Islet of Langerhans (tissue), 1 donor: ENCODE results near the gene POLR1F.
A peak's percentile ranks its signal among the peaks of the same experiment; 100 is the strongest.

Experiments
- FAIRE-seq: peaks from one replicate; lab custom pipeline; 2011; peaks lifted over from hg19 to GRCh38; lab: Jason Lieb, UNC

The POLR1F gene

GRCh38 chr7:19675816-19676215 is 33.0 kb downstream of the POLR1F start:
- no peak for FAIRE-seq

DNA sequence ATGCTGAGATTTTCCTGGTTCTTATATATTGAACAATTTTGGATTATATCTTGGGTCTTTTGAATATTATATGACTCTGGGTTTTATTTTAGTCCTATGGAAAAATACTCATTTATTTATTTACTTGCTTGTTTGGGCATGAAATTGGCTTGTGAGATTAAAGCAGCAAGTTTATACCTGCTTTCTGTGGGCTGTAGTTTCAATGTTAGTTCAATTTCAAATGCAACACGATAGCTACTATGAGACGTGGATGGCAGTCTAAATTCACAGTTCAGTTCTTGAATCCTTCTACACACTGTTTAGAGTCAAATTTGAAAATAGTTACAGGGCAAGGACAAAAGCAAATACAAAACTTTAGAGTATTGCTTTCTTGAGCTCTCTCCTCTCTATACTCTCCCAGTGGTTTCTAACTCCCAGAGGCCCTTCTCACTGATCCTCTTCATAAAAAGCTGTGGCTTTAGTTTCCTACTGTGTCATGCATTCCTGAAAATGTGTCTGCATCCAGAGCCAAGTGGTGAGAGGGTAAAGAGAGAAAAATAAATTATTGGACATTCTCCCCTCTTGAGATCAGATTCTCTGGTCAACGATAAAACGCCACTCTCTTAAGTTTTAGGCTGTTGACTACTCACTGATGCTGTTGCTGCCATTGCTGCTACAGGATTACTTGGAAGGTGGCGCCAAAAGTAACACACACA is 34.4 kb downstream of the POLR1F start:
- no peak for FAIRE-seq

DNA sequence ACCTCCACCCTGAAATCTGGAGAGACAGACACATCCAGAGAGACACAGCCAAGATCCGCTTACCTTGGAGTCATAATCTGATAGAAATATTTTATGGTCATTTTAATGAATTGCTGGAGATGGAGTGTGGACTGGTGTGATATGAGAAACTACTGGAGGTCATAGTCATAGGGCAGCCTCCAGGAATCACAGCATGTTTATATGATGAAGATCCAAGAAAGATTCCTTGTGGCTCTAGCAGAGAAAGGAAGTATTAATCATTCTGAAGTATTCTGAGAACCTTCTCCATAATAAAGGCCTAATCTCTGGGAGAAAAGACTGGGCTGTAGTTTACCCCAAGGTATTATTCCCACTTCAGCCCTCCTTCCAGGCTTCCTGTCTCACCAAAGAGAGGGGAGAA is 38.0 kb downstream of the POLR1F start:
- FAIRE-seq, result no peak

GRCh38 chr7:19665399-19666008 is 43.3 kb downstream of the POLR1F start:
- peak; percentile 98 for FAIRE-seq

- FAIRE-seq, result peak; percentile 89
Measured at GRCh38 chr7:19663816-19664462, 44.9 kb downstream of the POLR1F start.

DNA sequence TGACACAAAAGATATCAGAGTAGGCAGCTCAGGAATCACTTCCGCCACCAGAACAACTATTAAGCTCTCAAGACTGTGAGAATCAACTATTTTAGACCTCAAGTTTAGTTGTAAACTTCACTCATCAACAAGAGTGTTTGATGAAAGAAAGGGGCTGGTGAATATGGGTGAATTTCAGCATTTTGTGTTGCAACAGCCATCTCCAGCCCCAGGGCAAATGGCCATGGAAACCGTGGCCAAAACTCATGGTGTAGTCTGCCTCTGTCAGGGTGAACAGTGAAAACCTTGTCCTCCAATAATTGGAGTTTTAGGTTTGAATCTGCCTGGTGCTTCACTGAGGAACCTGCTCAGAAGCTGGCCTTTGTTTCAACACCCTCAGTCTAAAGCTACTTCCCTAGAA is 60.0 kb downstream of the POLR1F start:
- no peak for FAIRE-seq
